Measurements from ENCODE around the gene MCMBP.
"Not testable (repeated sequence)": the region's sequence is repeated elsewhere in the genome, so short reads cannot be mapped to it uniquely, and the experiment has no call there.

MCMBP gene

DNA sequence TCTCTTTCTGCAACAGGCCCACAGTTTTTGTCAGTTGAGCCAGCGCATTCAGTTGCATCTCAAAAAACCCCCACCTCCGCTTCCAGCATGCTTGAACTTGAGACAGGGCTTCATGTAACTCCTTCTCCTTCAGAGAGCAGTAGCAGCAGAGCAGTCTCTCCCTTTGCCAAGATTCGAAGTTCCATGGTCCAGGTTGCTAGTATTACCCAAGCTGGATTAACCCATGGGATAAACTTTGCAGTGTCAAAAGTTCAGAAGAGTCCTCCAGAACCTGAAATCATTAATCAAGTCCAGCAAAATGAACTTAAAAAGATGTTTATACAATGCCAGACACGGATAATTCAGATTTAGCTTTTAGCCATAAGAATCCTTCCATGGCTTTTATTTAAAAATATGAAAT, 45.2 kb downstream of the MCMBP start:
- DNase-seq, result no peak

- DNase-seq, result no peak
These were observed 45.9 kb downstream of the MCMBP start for GRCh38 chr10:119826771-119827170.

DNA sequence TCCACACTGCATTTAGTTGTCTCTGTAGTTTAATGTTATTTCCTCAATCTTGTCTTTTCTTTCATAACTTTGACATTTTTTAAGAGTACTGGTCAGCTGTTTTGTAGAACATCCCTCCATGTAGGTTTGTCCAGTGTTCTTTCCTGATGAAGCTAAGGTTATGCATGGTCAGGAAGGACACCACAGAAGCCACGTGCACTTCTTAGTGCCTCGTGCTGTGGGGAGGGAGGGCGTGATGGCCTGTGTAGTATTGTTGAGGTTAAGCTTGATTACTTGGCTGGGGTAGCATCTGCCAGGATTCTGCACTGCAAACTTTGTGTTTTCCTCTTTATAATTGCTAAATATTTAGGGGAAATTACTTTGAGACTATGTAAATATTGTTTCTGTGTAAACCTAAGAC, 48.3 kb downstream of the MCMBP start:
- DNase-seq, result no peak

GRCh38 chr10:119821182-119821581, 51.5 kb downstream of the MCMBP start:
- DNase-seq, result no peak

GRCh38 chr10:119818889-119819270, 53.8 kb downstream of the MCMBP start:
- DNase-seq, result no peak

GRCh38 chr10:119817991-119818888, 54.4 kb downstream of the MCMBP start:
- DNase-seq, result no peak

GRCh38 chr10:119815671-119816070, 57.0 kb downstream of the MCMBP start:
- DNase-seq, result no peak

GRCh38 chr10:119812684-119813083, 60.0 kb downstream of the MCMBP start:
- no peak for DNase-seq

- DNase-seq, result no peak
These were observed 61.5 kb downstream of the MCMBP start for GRCh38 chr10:119811122-119811521.

- DNase-seq, result no peak
These were observed 64.5 kb downstream of the MCMBP start for GRCh38 chr10:119807960-119808697.

DNA sequence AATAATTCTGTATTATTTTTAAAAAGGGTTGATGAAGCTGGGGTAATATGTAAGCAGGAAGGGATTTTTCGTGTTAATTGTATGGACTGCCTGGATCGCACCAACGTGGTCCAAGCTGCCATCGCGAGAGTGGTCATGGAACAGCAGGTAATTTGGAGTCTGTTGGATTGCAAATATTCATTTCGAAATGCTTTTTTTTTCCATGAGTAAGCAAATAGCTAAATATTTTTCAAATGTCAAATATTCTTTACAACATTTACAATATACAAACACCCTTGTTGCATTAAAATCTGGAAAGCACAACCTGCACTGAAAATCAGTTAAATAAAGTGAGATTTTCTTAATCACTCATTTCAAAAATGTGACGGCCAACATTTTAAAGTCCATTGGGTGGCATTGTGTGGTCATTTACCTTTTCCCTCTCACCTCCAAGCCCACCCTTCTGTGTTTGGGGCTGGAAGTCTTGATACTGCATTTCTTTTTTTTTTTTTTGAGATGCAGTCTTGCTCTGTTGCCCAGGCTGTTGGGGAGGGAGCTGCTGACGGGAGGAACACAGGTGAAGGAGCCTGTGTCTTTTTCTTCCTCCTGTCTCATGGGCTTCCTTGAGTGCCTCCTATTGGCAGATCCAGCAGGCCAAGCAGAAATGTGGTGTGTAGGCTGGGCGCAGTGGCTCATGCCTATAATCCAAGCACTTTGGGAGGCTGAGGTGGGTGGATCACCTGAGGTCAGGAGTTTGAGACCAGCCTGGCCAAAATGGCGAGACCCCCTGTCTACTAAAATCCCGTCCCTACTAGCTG, 66.1 kb downstream of the MCMBP start:
- no peak for DNase-seq

DNA sequence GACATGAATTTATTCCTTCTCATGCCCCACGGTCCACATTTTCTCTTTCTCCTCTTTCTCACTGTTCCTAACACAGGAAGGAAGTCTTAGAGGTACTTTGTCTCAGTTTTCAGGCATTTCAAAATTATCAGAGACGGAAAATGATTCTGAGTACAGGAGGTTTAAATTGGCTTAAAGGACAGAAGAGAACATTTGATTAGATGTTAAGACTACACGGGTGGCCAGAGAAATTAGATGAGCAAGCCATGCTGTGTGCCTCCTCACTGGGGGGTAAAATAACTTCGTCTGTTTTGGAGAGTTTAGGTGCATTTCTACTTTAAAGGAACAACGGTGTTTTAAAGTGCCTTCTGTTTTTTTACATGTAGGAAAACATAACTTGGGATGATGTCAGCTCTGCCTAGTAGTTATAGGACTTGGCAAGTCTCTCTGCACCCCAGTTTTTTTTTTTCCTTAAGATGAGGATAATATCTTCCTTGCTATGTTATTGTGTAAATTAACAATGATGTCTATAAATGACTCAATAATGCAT, 66.9 kb downstream of the MCMBP start:
- DNase-seq, result no peak

DNA sequence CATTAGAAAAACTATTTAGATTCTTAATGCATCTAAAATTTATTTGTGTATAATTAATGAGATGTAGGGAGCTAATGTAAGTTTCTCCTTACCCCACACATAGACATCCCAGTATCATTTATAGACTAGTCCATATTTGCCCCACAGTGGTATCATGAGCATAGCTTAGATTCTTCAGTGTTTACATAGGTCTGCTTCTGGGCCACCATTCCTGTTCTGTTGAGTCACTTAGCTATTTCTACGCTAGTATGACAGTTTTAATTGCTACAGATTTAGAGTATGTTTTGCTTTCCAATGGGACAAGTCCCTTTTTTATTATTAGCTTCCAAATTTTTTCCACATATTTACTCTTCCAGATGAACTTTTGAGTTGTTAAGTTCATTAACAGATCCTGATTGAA, 69.4 kb downstream of the MCMBP start:
- no peak for DNase-seq

- DNase-seq, result no peak
These were observed 70.6 kb downstream of the MCMBP start for GRCh38 chr10:119801998-119802538.

DNA sequence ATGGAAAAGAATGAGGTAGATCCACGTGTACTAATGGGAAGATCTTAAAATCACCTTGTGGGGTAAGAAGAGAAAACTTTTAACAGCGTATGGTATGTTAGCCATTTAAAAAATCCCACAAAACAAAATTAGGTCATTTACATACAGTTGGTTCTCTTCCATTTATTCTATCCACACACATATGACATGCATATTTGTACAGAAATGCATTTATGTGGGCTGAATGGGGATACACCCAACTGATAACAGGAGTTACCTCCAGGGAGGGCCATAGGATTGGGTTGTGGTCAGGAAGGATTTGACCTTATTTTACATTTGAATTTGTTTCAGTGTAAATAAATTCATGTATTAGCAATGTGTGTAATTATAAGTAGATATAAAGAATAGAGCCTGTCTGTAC, 71.5 kb downstream of the MCMBP start:
- DNase-seq, result no peak

DNA sequence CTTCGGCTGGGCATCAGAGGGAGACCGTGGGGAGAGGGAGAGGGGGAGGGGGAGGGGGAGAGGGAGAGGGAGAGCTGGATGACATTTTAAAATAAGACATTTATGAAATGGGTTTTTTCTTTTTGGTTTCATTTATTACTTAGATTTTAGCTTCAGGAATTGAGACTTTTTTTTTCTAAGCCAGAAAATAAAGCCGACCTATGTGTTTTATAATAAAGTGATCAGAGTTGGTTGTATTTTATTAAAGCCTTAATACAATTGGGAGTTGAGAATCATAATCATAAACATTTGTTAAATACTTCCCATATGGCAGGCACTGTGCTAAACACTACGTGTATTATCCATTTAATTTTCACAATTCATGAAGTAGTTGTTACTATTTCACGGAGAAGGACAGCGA, 76.6 kb downstream of the MCMBP start:
- no peak for DNase-seq

DNA sequence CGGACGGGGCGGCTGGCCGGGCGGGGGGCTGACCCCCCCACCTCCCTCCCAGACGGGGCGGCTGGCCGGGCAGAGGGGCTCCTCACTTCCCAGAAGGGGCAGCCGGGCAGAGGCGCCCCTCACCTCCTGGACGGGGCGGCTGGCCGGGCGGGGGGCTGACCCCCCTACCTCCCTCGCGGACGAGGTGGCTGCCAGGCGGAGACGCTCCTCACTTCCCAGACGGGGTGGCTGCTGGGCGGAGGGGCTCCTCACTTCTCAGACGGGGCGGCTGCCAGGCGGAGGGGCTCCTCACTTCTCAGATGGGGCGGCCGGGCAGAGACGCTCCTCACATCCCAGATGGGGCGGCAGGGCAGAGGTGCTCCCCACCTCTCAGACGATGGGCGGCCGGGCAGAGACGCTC, 77.5 kb downstream of the MCMBP start:
- DNase-seq, result not testable (repeated sequence)

DNA sequence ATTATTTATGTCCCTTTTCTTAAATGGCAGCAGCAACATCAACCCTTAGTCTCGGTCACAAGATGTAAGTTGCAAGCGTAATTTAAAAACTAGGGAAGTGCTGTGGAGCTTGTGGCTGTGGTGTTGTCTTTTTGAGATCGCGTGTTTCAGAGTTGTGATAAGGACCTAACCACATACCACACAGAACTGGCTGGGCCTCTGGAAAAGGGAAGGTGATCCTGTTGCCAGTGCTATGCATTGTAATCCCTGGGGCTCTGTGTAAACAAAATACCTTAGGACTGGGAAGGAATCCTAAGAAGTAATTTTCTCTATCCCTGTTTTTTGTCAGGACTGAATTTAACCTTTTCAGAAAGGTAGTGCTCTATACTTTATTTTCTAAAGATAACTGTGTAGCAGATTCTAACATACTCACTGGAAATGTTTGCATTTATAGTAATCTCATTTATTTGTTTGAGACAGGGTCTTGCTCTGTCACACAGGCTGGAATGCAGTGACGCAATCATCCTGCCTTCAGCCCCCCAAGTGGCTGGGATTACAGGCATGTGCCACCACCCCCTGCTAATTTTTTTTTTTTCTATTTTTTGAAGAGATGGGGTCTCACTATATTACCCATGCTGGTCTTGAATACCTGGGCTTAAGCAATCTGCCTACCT, 86.4 kb downstream of the MCMBP start:
- no peak for DNase-seq

GRCh38 chr10:119784340-119785067, 88.1 kb downstream of the MCMBP start:
- no peak for DNase-seq

DNA sequence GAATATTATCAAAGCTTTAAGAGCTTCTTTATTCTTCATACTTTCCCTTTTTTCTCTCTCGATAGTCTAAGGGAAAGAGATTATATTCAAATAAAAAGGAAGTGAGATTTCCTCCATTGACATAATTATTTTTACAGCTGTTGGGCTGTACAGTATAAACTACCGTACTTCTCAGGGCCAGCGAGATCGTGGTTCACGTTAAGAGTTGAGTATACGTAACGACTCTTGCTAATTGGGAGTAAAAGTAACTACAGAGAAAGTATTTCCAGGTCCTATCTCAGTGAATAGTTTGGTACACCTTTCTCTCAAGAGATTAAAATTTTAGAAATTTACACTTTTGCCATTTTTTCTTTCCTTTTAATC, 89.0 kb downstream of the MCMBP start:
- no peak for DNase-seq

- no peak for DNase-seq
These were observed 89.5 kb downstream of the MCMBP start for GRCh38 chr10:119782981-119783664.

Measured in activated CD8-positive, alpha-beta memory T cell treated with anti-CD3 and anti-CD28 coated beads, Interleukin-2, amount 50 U/mL, for 4 hours (primary cell).